Keratinocyte (primary cell): ENCODE measurements around the gene ATXN10. TPM values are rescaled to one million over a fixed set of nuclear protein-coding genes. Genes with fewer than 3 reads are reported as not detected.

ENCODE experiments used
- DNase-seq: peaks from one replicate; pipeline ENCODE4 v3.0.0-alpha.2; 2011; ENCODE audit warnings: low read depth, missing footprints, low spot score
- FAIRE-seq: peaks from 2 replicates; lab custom pipeline; 2011; peaks lifted over from hg19 to GRCh38; lab: Jason Lieb, UNC
- H2AFZ ChIP-seq: 2 replicates; pipeline ENCODE4 v1.6.0; 2012; ENCODE audit warnings: low read length, control low read depth, inconsistent platforms; ENCODE audit not compliant: control insufficient read depth
- H3K27ac ChIP-seq: 2 replicates; pipeline ENCODE4 v1.5.1; 2011; ENCODE audit warnings: low read length; ENCODE audit not compliant: control insufficient read depth, insufficient read depth
- H3K27me3 ChIP-seq: 3 replicates; pipeline ENCODE4 v1.6.0; 2011; ENCODE audit warnings: low read length; ENCODE audit not compliant: control insufficient read depth, insufficient read depth; ENCODE audit errors: extremely low read depth
- H3K36me3 ChIP-seq, 2 experiments: 2 replicates in 1 of 2; 3 replicates in 1 of 2; pipeline ENCODE4 v1.5.1; 2011; ENCODE audit warnings: low read length in 2 of 2, mild to moderate bottlenecking in 1 of 2; ENCODE audit not compliant: control insufficient read depth in 2 of 2, insufficient read depth in 2 of 2; ENCODE audit errors: extremely low read depth in 1 of 2
- H3K4me1 ChIP-seq: 3 replicates; pipeline ENCODE4 v1.5.1; 2011; ENCODE audit warnings: low read length; ENCODE audit not compliant: control insufficient read depth, insufficient read depth; ENCODE audit errors: extremely low read depth
- H3K4me2 ChIP-seq: 3 replicates; pipeline ENCODE4 v1.6.0; 2011; ENCODE audit warnings: low read depth, low read length; ENCODE audit not compliant: control insufficient read depth, insufficient read depth; ENCODE audit errors: extremely low read depth
- H3K4me3 ChIP-seq, 3 experiments: fragments of 200-600 bp in 1 of 3; sonication (generic) in 1 of 3; 2 replicates in 2 of 3; 3 replicates in 1 of 3; pipeline ENCODE4 v1.5.1; 2011 to 2016; ENCODE audit warnings: low read length in 3 of 3, mild to moderate bottlenecking in 3 of 3, control low read depth in 2 of 3, inconsistent platforms in 1 of 3, low read depth in 1 of 3, mixed read lengths in 1 of 3, mixed run types in 1 of 3, moderate library complexity in 1 of 3; ENCODE audit not compliant: control insufficient read depth in 2 of 3, insufficient read depth in 2 of 3; ENCODE audit errors: extremely low read depth in 1 of 3
- H3K79me2 ChIP-seq: 2 replicates; pipeline ENCODE4 v1.6.0; 2012; ENCODE audit warnings: low read length; ENCODE audit not compliant: control insufficient read depth, insufficient read depth
- H3K9ac ChIP-seq: 3 replicates; pipeline ENCODE4 v1.6.0; 2011; ENCODE audit warnings: low read length; ENCODE audit not compliant: control insufficient read depth, insufficient read depth; ENCODE audit errors: extremely low read depth
- H3K9me1 ChIP-seq: 3 replicates; pipeline ENCODE4 v1.6.0; 2011; ENCODE audit warnings: low read length; ENCODE audit not compliant: control insufficient read depth, insufficient read depth; ENCODE audit errors: extremely low read depth
- H3K9me3 ChIP-seq: 2 replicates; pipeline ENCODE4 v1.5.1; 2012; ENCODE audit warnings: low read depth, low read length; ENCODE audit not compliant: control insufficient read depth
- H4K20me1 ChIP-seq: 3 replicates; pipeline ENCODE4 v1.6.0; 2011; ENCODE audit warnings: low read length; ENCODE audit not compliant: control insufficient read depth, insufficient read depth; ENCODE audit errors: extremely low read depth
- CTCF ChIP-seq, 3 experiments: IDR thresholded peaks in 1 of 3; conservative IDR thresholded peaks in 1 of 3; optimal IDR thresholded peaks in 1 of 3; 2 replicates in 2 of 3; 3 replicates in 1 of 3; pipeline versions ENCODE3 to v1.5.1; 2011; ENCODE audit warnings: low read length in 3 of 3, mild to moderate bottlenecking in 3 of 3, moderate library complexity in 2 of 3, control low read depth in 1 of 3, inconsistent platforms in 1 of 3; ENCODE audit not compliant: insufficient read depth in 2 of 3; ENCODE audit errors: extremely low read depth in 1 of 3
- EZH2 ChIP-seq: IDR thresholded peaks from one replicate; pipeline ENCODE4 v1.6.1; 2012; ENCODE audit warnings: inconsistent platforms, mild to moderate bottlenecking, low read length, moderate library complexity
- dilution Hi-C: fragments of 300-500 bp; cut with MboI; formaldehyde crosslinking; loops from one replicate; pipeline ENCODE4 v1.7.0; 2020; ENCODE audit warnings: low sequenced_read_pairs; ENCODE audit not compliant: extremely low pct_ligation_motif_present
- polyA plus RNA-seq, 5 experiments: library from polyadenylated mRNA; depleted of rRNA in 3 of 5; stranded (reverse) in 3 of 5; stranded (forward) in 1 of 5; unstranded in 1 of 5; fragments of >200 nt; gene quantifications; 1 replicate in 1 of 5; 2 replicates in 3 of 5; 3 replicates in 1 of 5; pipeline versions ENCODE4 v1.2.1 to v1.2.3, GENCODE V29; 2011 to 2012; ENCODE audit warnings: missing spikeins in 2 of 5, low read depth in 1 of 5, low replicate concordance in 1 of 5

ATXN10 gene
- polyA plus RNA-seq, 1 donor (not counting 4 experiments of a cell fraction or from before 2014, with no cell fraction given): 276 TPM

- DNase-seq: no peak
- no peaks in the 10 kb centered on the region for H3K27me3 ChIP-seq
- no peaks in the 10 kb centered on the region for H3K9me1 ChIP-seq
- no peaks in the 10 kb centered on the region for H3K36me3 ChIP-seq
- dilution Hi-C loops: no loop called here
- H3K4me2 ChIP-seq: no peak overlapping the region
- H3K4me3 ChIP-seq: no peak overlapping the region
- H3K79me2 ChIP-seq: no peaks in the 10 kb centered on the region
- FAIRE-seq: no peak
- peaks cover 33% of the 10 kb centered on the region for H3K4me1 ChIP-seq
- H4K20me1 ChIP-seq: no peaks in the 10 kb centered on the region
- H3K27ac ChIP-seq: no peak overlapping the region
- H3K9me3 ChIP-seq: no peaks in the 10 kb centered on the region
- TF ChIP-seq EZH2 (no peak), CTCF (optimal IDR thresholded peaks at IDR 0.05 in 1 of 3, IDR thresholded peaks at IDR 0.05 in 1 of 3, conservative IDR thresholded peaks at IDR 0.05 in 1 of 3; ENCODE audit: extremely low read depth in 1 of 3, insufficient read depth in 2 of 3, low read length in 3 of 3) (no peak)
- H2AFZ ChIP-seq: no peak overlapping the region
- no peak overlapping the region for H3K9ac ChIP-seq
Measured at GRCh38 chr22:45828841-45829240, 157.2 kb downstream of the ATXN10 start.

GRCh38 chr22:45830531-45831245 is 159.1 kb downstream of the ATXN10 start:
- H3K4me1 ChIP-seq: peaks cover 35% of the 10 kb centered on the region
- no peak overlapping the region for H2AFZ ChIP-seq
- H3K79me2 ChIP-seq: no peaks in the 10 kb centered on the region
- H3K9me1 ChIP-seq: no peaks in the 10 kb centered on the region
- no peaks in the 10 kb centered on the region for H3K9me3 ChIP-seq
- DNase-seq (peak; percentile 38), FAIRE-seq (peak; percentile 89)
- TF ChIP-seq EZH2 (no peak), CTCF (optimal IDR thresholded peaks at IDR 0.05 in 1 of 3, IDR thresholded peaks at IDR 0.05 in 1 of 3, conservative IDR thresholded peaks at IDR 0.05 in 1 of 3; ENCODE audit: extremely low read depth in 1 of 3, insufficient read depth in 2 of 3, low read length in 3 of 3) (no peak)
- H3K27me3 ChIP-seq: no peaks in the 10 kb centered on the region
- no peak overlapping the region for H3K27ac ChIP-seq
- dilution Hi-C loops: no loop called here
- H3K4me2 ChIP-seq: no peak overlapping the region
- H3K36me3 ChIP-seq: peaks cover 0 to 4% of the 10 kb centered on the region in 2 experiments
- H4K20me1 ChIP-seq: no peaks in the 10 kb centered on the region
- H3K4me3 ChIP-seq: no peak overlapping the region
- H3K9ac ChIP-seq: no peak overlapping the region
